GM04503 (cell line): ENCODE measurements around the gene ZNF217.
A peak's percentile ranks its signal among the peaks of the same experiment; 100 is the strongest.
"Not testable (repeated sequence)": the region's sequence is repeated elsewhere in the genome, so short reads cannot be mapped to it uniquely, and the experiment has no call there.

Experiments used
- DNase-seq: peaks from one replicate; pipeline ENCODE4 v3.0.0-alpha.2; 2012; ENCODE audit warnings: low read depth

The ZNF217 gene

GRCh38 chr20:53569005-53569404 lies 24.6 kb downstream of the ZNF217 start:
- DNase-seq = no peak

- DNase-seq = no peak
These were observed 25.3 kb downstream of the ZNF217 start for GRCh38 chr20:53568351-53568750.

GRCh38 chr20:53567379-53567917 lies 26.2 kb downstream of the ZNF217 start:
- DNase-seq = no peak

GRCh38 chr20:53566623-53567022 lies 27.0 kb downstream of the ZNF217 start:
- not testable (repeated sequence) for DNase-seq

GRCh38 chr20:53565254-53565653 lies 28.4 kb downstream of the ZNF217 start:
- no peak for DNase-seq

GRCh38 chr20:53562104-53562764 lies 31.4 kb downstream of the ZNF217 start:
- DNase-seq = not testable (repeated sequence)

- no peak for DNase-seq
These were observed 32.1 kb downstream of the ZNF217 start for GRCh38 chr20:53561505-53561904.

- no peak for DNase-seq
These were observed 33.8 kb downstream of the ZNF217 start for GRCh38 chr20:53559816-53560215.

- DNase-seq = no peak
These were observed 36.5 kb downstream of the ZNF217 start for GRCh38 chr20:53557130-53557529.

- DNase-seq = no peak
These were observed 37.3 kb downstream of the ZNF217 start for GRCh38 chr20:53556267-53556897.

- no peak for DNase-seq
These were observed 37.8 kb downstream of the ZNF217 start for GRCh38 chr20:53555816-53556215.

GRCh38 chr20:53555081-53555480 lies 38.6 kb downstream of the ZNF217 start:
- DNase-seq = no peak

GRCh38 chr20:53552572-53552893 lies 41.1 kb downstream of the ZNF217 start:
- DNase-seq = not testable (repeated sequence)

- DNase-seq = not testable (repeated sequence)
These were observed 41.7 kb downstream of the ZNF217 start for GRCh38 chr20:53551719-53552571.

GRCh38 chr20:53550280-53551187 lies 43.1 kb downstream of the ZNF217 start:
- no peak for DNase-seq

- peak; percentile 42 for DNase-seq
These were observed 45.9 kb downstream of the ZNF217 start for GRCh38 chr20:53547664-53548239.

GRCh38 chr20:53539516-53539915 lies 54.1 kb downstream of the ZNF217 start:
- no peak for DNase-seq

GRCh38 chr20:53536382-53536781 lies 57.3 kb downstream of the ZNF217 start:
- DNase-seq = not testable (repeated sequence)

- no peak for DNase-seq
These were observed 57.8 kb downstream of the ZNF217 start for GRCh38 chr20:53535878-53536277.

- no peak for DNase-seq
These were observed 59.6 kb downstream of the ZNF217 start for GRCh38 chr20:53534037-53534436.

- no peak for DNase-seq
These were observed 60.1 kb downstream of the ZNF217 start for GRCh38 chr20:53533500-53533899.
